Spleen (tissue), 11 donors: Measurements from ENCODE around the gene MEG3. TPM values are rescaled to one million over a fixed set of nuclear protein-coding genes. Genes with fewer than 3 reads are reported as not detected.

Source experiments
- DNase-seq: peaks from one replicate; pipeline ENCODE4 v3.0.0-alpha.2; 2020
- H3K27ac ChIP-seq, 8 donors: fragments of 200-600 bp; sonication (generic) in 7 of 8; 1 replicate in 4 of 8; 2 replicates in 4 of 8; pipeline versions ENCODE4 v1.5.0 to v1.8.0; 2016 to 2021; ENCODE audit warnings: inconsistent platforms in 4 of 8, mild to moderate bottlenecking in 4 of 8, moderate library complexity in 1 of 8
- H3K27me3 ChIP-seq, 7 donors: fragments of 200-600 bp; sonication (generic) in 6 of 7; replicated peaks in 1 of 7; 1 replicate in 4 of 7; 2 replicates in 3 of 7; pipeline versions ENCODE4 v1.5.0 to v1.8.0; 2016 to 2021; ENCODE audit warnings: inconsistent platforms in 3 of 7, mild to moderate bottlenecking in 1 of 7
- H3K36me3 ChIP-seq, 6 donors: fragments of 200-600 bp; sonication (generic) in 5 of 6; 1 replicate in 4 of 6; 2 replicates in 2 of 6; pipeline versions ENCODE4 v1.5.0 to v1.8.0; 2016 to 2021; ENCODE audit warnings: inconsistent platforms in 2 of 6
- H3K4me1 ChIP-seq, 6 donors: fragments of 200-600 bp; sonication (generic) in 5 of 6; 1 replicate in 3 of 6; 2 replicates in 3 of 6; pipeline versions ENCODE4 v1.5.0 to v1.8.0; 2016 to 2021; ENCODE audit warnings: inconsistent platforms in 3 of 6
- H3K4me3 ChIP-seq, 8 donors: fragments of 200-600 bp; sonication (generic) in 7 of 8; 1 replicate in 4 of 8; 2 replicates in 4 of 8; pipeline versions ENCODE4 v1.5.0 to v1.8.0; 2016 to 2021; ENCODE audit warnings: inconsistent platforms in 4 of 8, mild to moderate bottlenecking in 4 of 8, moderate library complexity in 2 of 8
- H3K9me3 ChIP-seq, 8 donors: fragments of 200-600 bp; sonication (generic) in 7 of 8; 1 replicate in 4 of 8; 2 replicates in 4 of 8; pipeline versions ENCODE4 v1.5.0 to v1.8.0; 2016 to 2021; ENCODE audit warnings: inconsistent platforms in 4 of 8
- CTCF ChIP-seq, 11 experiments: fragments of 200-600 bp in 7 of 11; fragments of 450-650 bp in 4 of 11; sonication (generic) in 4 of 11; IDR thresholded peaks in 8 of 11; conservative IDR thresholded peaks in 3 of 11; 1 replicate in 7 of 11; 2 replicates in 4 of 11; pipeline versions ENCODE4 v1.4.0 to v1.8.0; 2016 to 2021; ENCODE audit warnings: antibody characterized with exemption in 11 of 11, inconsistent platforms in 4 of 11, mild to moderate bottlenecking in 1 of 11
- POLR2A ChIP-seq, 3 donors: fragments of 450-650 bp; IDR thresholded peaks; one replicate each; pipeline ENCODE4 v1.5.1; 2017; ENCODE audit warnings: antibody characterized with exemption in 3 of 3, mild to moderate bottlenecking in 1 of 3
- POLR2AphosphoS5 ChIP-seq, 3 donors: sonication (generic); formaldehyde crosslinking; IDR thresholded peaks; one replicate each; pipeline ENCODE4 v1.5.1; 2017; ENCODE audit warnings: antibody characterized with exemption in 3 of 3
- WGBS, 5 donors: extraction: QIAGEN DNeasy Blood & Tissue Kit in 3 of 5; methylation state at CpG; one replicate each; pipeline versions ENCODE4 v1.1.5 to v1.1.7; 2013 to 2018; 5-methylcytosine and 5-hydroxymethylcytosine counted together
- intact Hi-C: fragments of 100-400 bp; cut with DNase I; formaldehyde crosslinking; loops from one replicate; pipeline ENCODE4 v1.15.0; 2023; ENCODE audit warnings: low total_unique reads
- polyA plus RNA-seq, 3 donors: library from polyadenylated mRNA; stranded (reverse); fragments of 200-250 nt; gene quantifications; one replicate each; pipeline ENCODE4 v1.2.1, GENCODE V29; 2013
- total RNA-seq, 7 donors: library from RNA; depleted of rRNA in 3 of 7; stranded (reverse); fragments of >200 nt in 3 of 7; fragmentation: NEBNext Ultra II Directional in 4 of 7; extraction: Animal tissue kit (Norgen Biotek cat#: 25700) in 4 of 7; gene quantifications; one replicate each; pipeline versions ENCODE4 v1.1.0 to v1.2.1, GENCODE V29; 2016 to 2021
- donor health status: healthy with polysubstance abuse.
- donor health status: DM: no; HTN: no; CAD: no; lungs with moderate emphysema.
- donor health status: DM: no; HTN: no; CAD: no.
- donor health status: Bipolar disorder and iron deficiency.
- donor health status: healthy.
- donor health status: DM: no; HTN: no; CAD: no.
- donor health status: DM: yes; HTN: yes; CAD: no.

Gene MEG3
- total and polyA plus RNA-seq, 10 donors: 86.5 to 763 (median 187) TPM

- Histone ChIP-seq H3K9me3 (peaks cover 0 to 21% (median 3%) of the 10 kb centered on the region in 8 donors), H3K27me3 (peaks cover 0 to 31% (median 6%) of the 10 kb centered on the region in 7 donors), H3K4me3 (no peak overlapping the region), H3K4me1 (peaks cover 0 to 18% (median 3%) of the 10 kb centered on the region in 6 donors), H3K36me3 (peaks cover 0 to 10% (median 0%) of the 10 kb centered on the region in 6 donors), H3K27ac (no peak overlapping the region)
- TF ChIP-seq POLR2AphosphoS5 (IDR thresholded peaks at IDR 0.05) (no peak), POLR2A (IDR thresholded peaks at IDR 0.05) (no peak), CTCF (IDR thresholded peaks at IDR 0.05 in 8 of 11, conservative IDR thresholded peaks at IDR 0.05 in 3 of 11) (no peak)
- 82 to 92% (median 86%) methylated on average over 8 of the region's 8 CpGs for WGBS, 5 donors
- intact Hi-C loops: no loop called here
- DNase-seq: no peak
Observed at GRCh38 chr14:100830681-100831080, 4.8 kb downstream of the MEG3 start.

GRCh38 chr14:100832311-100832960 lies 6.5 kb downstream of the MEG3 start:
- peaks cover 0 to 9% (median 3%) of the 10 kb centered on the region in 8 donors for H3K9me3 ChIP-seq
- H3K27me3 ChIP-seq: peaks cover 0 to 23% (median 4%) of the 10 kb centered on the region in 7 donors
- 85 to 92% (median 92%) methylated on average over 21 of the region's 21 CpGs for WGBS, 5 donors
- H3K36me3 ChIP-seq: peaks cover 0 to 19% (median 0%) of the 10 kb centered on the region in 6 donors
- TF ChIP-seq POLR2A (IDR thresholded peaks at IDR 0.05) (no peak), CTCF (IDR thresholded peaks at IDR 0.05 in 8 of 11, conservative IDR thresholded peaks at IDR 0.05 in 3 of 11) (no peak), POLR2AphosphoS5 (IDR thresholded peaks at IDR 0.05) (no peak)
- H3K4me1 ChIP-seq: peaks cover 0 to under 1% (median 0%) of the 10 kb centered on the region in 6 donors
- no peak overlapping the region for H3K27ac ChIP-seq
- no peak overlapping the region for H3K4me3 ChIP-seq
- DNase-seq: peak; percentile 18
- intact Hi-C loops: no loop called here

- no peak for TF ChIP-seq POLR2A (IDR thresholded peaks at IDR 0.05)
- no peak for TF ChIP-seq POLR2AphosphoS5 (IDR thresholded peaks at IDR 0.05)
- TF ChIP-seq CTCF (IDR thresholded peaks at IDR 0.05 in 8 of 11, conservative IDR thresholded peaks at IDR 0.05 in 3 of 11): no peak
- no peak overlapping the region for H3K4me3 ChIP-seq
- DNase-seq: peak; percentile 22
- WGBS, 5 donors: 78 to 94% (median 87%) methylated on average over 15 of the region's 15 CpGs
- peaks cover 0 to 19% (median 0%) of the 10 kb centered on the region in 6 donors for H3K36me3 ChIP-seq
- H3K9me3 ChIP-seq: no peaks in the 10 kb centered on the region
- no peaks in the 10 kb centered on the region for H3K4me1 ChIP-seq
- intact Hi-C loops: no loop called here
- H3K27me3 ChIP-seq: peaks cover 0 to 16% (median 0%) of the 10 kb centered on the region in 7 donors
- no peak overlapping the region for H3K27ac ChIP-seq
Observed at GRCh38 chr14:100834082-100834793, 8.3 kb downstream of the MEG3 start.
